ENCODE measurements around the gene SENP1.
A peak's percentile ranks its signal among the peaks of the same experiment; 100 is the strongest.

The SENP1 gene

DNA sequence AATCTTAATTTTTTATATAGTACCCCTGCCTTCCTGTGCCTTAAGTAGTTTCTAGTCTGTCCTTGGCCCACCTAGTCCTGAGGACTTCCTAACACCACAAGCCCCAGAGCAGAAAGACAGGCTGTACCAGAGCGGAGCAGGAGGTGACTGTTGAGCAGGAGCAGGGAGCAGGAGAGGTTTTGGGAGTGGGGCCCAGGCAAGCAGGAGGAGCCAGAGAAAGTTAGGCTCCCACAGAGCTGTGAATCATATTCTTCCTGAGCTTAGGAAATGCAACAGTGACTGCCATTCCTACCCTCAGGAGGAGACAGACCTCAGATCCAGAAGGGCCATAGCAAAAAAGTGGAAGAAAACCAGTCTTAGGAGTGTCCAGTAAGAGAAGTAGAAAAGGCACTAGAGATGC, 73.3 kb downstream of the SENP1 start:
- TF ChIP-seq, protein P1, sequence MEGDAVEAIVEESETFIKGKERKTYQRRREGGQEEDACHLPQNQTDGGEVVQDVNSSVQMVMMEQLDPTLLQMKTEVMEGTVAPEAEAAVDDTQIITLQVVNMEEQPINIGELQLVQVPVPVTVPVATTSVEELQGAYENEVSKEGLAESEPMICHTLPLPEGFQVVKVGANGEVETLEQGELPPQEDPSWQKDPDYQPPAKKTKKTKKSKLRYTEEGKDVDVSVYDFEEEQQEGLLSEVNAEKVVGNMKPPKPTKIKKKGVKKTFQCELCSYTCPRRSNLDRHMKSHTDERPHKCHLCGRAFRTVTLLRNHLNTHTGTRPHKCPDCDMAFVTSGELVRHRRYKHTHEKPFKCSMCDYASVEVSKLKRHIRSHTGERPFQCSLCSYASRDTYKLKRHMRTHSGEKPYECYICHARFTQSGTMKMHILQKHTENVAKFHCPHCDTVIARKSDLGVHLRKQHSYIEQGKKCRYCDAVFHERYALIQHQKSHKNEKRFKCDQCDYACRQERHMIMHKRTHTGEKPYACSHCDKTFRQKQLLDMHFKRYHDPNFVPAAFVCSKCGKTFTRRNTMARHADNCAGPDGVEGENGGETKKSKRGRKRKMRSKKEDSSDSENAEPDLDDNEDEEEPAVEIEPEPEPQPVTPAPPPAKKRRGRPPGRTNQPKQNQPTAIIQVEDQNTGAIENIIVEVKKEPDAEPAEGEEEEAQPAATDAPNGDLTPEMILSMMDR (IDR thresholded peaks at IDR 0.05; ENCODE audit: control insufficient read depth, extremely low read depth, insufficient read depth): no peak
- H3K4me3 ChIP-seq (ENCODE audit: low read depth, low read length): no peak overlapping the region
- DNase-seq (ENCODE audit: low read depth): no peak

DNA sequence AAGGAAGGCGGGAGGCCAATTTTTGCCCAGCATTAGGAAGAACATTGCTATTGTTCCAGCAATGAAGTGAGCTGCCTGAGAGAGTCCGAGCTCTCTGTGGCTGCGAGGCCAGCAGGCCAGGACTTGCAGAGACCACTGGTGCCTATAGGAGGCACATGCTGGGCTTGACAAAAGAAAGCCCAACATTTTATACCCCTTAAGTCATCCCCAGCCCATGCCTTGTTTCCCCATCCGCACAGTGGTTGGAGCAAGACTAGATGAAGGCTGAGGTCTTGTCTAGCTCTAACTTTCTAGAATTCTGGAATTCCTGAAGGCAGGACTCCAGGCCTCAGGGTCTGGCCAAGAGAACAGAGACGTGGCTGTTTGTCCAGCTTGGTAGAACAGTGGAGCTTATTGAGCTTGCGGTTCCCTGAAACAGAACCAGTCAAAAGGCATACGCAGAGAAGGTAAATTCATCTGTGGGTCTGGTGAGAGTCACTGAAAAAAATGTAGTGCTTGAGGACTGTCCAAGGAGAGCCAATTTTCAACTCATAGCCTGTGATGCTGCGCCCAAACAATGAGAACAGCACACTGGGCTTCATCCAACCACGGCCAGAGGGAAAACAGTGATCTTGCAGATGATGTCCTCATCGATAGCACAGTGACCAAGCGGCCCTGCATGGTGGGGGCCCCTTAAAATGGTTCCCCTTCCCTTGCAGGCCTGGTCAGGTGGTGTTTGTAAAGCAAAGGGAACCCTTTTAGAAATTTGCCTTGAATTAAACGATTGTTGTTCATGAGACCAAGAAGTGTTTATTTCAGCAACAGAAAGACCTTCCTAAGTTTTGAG, 74.5 kb downstream of the SENP1 start:
- H3K4me3 ChIP-seq (ENCODE audit: low read depth, low read length): no peak overlapping the region
- TF ChIP-seq, protein P1 (IDR thresholded peaks at IDR 0.05; ENCODE audit: control insufficient read depth, extremely low read depth, insufficient read depth): no peak
- no peak for DNase-seq (ENCODE audit: low read depth)

DNA sequence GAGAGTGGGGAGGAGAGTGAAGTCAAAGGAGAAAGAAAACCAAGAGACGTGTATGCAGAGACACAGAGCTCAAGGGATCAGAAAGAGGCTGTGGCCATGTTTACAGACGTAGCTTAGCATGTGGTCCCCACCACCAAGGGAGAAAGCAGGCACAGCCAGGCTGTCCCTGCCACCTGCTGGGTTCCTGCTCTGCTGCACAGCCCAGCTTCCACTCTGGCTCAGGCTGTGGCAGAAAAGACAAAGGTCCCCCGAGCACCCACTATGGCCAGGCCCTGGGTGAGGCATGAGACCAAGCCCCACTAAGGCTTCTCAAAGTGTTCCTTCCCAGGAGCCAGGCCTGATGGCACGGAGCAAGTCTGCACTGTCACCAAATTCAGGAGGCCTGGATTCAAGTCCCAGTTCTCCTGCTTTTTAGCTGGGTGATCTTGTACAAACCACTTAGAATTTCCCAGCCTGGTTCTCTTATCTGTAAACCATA, 75.7 kb downstream of the SENP1 start:
- no peak for DNase-seq (ENCODE audit: low read depth)
- TF ChIP-seq, protein P1 (IDR thresholded peaks at IDR 0.05; ENCODE audit: control insufficient read depth, extremely low read depth, insufficient read depth): peak; percentile 24; the same call in 1 of the 2 replicates
- H3K4me3 ChIP-seq (ENCODE audit: low read depth, low read length): no peak overlapping the region

DNA sequence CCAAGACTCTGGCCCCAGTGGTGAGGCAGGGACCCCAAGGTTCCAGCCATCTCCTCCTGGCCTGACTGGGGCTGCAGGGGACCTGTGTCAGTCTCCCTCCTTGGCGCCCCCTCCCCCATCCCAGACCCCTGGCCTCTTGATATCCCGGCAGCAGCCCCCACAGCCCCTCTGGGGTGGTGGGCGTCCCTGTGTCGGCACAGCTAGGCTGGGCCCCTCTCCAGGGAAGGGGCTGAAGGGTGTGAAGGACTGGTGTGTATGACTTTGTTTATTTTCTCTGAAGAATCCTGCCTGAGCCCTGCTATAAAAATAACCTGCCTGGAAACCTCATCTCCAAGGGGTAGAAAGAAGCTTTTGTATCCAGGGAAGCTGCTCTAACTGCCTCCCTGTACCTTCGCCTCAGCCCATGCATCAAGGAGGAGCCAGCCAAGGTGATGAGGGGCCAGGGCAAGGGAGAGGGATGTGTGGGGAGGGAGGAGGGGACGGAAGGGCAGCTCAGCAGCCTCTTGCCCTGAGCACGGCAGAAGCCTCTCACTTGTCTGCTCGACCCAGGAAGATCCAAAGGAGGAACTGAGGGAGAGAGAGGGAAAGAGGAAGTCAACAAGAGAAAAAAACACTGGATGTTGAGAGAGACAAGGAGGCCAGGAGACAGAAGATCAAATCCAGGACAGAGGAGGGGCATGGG, 76.2 kb downstream of the SENP1 start:
- TF ChIP-seq, protein P1 (IDR thresholded peaks at IDR 0.05; ENCODE audit: control insufficient read depth, extremely low read depth, insufficient read depth): no peak
- DNase-seq (ENCODE audit: low read depth): no peak

DNA sequence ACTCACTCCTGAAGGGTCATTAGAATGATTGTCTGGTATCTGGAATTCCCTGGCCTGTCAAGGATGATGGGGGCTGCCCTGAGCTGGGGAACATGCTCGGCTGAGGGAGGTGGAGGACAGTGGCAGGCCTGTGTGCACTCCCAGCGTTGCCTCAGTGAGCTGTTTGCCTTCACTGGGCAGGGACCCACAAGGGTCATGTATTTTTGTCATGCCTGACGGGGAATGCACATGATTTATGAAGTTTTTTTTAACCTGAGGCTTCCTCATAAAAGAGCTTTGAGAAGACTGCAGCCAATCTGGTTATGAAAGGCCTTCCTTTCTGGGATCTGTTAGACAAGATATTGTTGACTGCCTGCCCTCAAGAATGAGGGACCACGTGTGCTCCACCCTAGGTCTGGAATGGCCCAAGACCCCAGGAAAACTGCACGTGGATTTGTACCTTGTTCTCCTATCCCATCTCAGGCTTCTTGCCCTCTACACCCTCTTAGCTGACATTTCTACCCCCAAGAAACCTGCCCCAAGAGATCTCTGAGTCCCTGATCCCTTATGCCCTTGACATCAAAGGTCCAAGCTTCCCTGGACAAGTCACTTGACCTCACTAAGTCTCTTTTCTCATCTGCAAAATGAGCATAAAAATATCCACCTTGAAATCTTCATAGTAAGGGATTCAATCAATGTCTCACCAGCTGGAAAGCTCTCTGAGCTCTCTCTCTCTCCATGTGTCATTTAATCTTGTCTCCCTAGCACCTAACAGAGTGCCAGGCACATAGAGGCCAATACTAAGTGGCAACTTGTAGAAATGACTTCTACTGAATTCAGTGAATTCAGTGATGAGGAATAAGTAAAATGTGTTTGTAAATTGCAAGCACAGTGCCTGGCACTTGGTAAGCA, 77.1 kb downstream of the SENP1 start:
- no peak overlapping the region for H3K4me3 ChIP-seq (ENCODE audit: low read depth, low read length)
- DNase-seq (ENCODE audit: low read depth): no peak
- TF ChIP-seq, protein P1 (IDR thresholded peaks at IDR 0.05; ENCODE audit: control insufficient read depth, extremely low read depth, insufficient read depth): no peak

More for the DNA sequence above, 76.2 kb downstream of the SENP1 start:
- H3K4me3 ChIP-seq (ENCODE audit: low read depth, low read length): no peak overlapping the region

DNA sequence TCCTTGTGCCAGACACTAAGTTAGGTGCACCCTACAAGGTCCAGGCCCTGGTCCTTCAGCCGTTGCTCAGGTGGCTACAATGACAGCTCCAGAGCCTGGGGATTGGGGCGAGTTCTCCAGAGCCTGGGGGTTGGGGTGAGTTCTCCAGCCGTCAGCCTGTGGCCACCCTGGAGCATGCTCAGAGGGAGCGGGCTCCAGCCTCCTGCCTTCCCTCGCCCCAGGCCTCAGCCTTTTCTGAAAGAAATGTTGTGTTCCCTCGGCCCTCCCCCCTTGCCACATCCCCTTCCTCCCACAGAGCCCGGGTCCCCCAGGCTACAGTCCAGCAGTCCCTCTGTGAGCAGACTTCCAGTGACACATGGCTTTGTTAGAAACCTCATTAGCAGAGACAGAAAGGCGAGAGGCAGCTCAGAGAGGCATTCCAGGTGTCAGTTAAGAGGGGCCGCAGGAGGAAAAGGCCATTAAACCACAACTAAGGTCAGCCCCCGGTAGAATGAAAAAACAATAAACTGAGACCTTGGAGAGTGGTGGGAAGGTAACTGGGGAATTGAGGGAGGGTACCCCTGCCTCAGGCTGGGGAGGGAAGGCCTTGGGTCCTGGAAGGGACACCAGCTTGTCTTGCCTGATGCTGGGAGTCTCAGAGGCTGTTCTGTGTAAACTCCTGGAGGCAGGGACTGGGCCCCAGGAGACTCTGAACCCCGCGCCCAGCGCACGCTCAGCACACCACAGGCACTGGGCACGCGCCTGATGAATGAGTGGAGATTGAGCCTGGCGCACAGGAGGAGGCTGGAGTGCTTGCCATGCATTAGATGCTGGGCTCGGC, 78.5 kb downstream of the SENP1 start:
- TF ChIP-seq, protein P1 (IDR thresholded peaks at IDR 0.05; ENCODE audit: control insufficient read depth, extremely low read depth, insufficient read depth): no peak
- H3K4me3 ChIP-seq (ENCODE audit: low read depth, low read length): no peak overlapping the region
- no peak for DNase-seq (ENCODE audit: low read depth)
